H1 (cell line): ENCODE results near the gene RAG2. TPM values are rescaled to one million over a fixed set of nuclear protein-coding genes. Genes with fewer than 3 reads are reported as not detected.

ENCODE experiments used
- CHD1 ChIP-seq: IDR thresholded peaks from 2 replicates; pipeline ENCODE4 v1.6.1; 2012; ENCODE audit warnings: low read depth, low read length, improper control_type of control experiment
- GABPA ChIP-seq: IDR thresholded peaks from 2 replicates; pipeline ENCODE4 v1.6.1; 2011; ENCODE audit warnings: mild to moderate bottlenecking, low read length, moderate library complexity, borderline replicate concordance; ENCODE audit not compliant: insufficient read depth
- POU5F1 ChIP-seq: IDR thresholded peaks from 2 replicates; pipeline ENCODE4 v1.6.1; 2011; ENCODE audit warnings: low read depth, mild to moderate bottlenecking, low read length, moderate library complexity
- SIX5 ChIP-seq: IDR thresholded peaks from 2 replicates; pipeline ENCODE4 v1.6.1; 2011; ENCODE audit warnings: mild to moderate bottlenecking, low read depth, low read length
- polyA plus RNA-seq, 7 experiments: library from polyadenylated mRNA; depleted of rRNA in 3 of 7; stranded (reverse) in 5 of 7; unstranded in 2 of 7; fragments of >200 nt in 5 of 7; fragments of 200-250 nt in 2 of 7; gene quantifications; 1 replicate in 5 of 7; 2 replicates in 1 of 7; 4 replicates in 1 of 7; pipeline versions ENCODE4 v1.2.1 to v1.2.3, GENCODE V29; 2011 to 2013; ENCODE audit warnings: missing spikeins in 2 of 7, mixed read lengths in 2 of 7
- total RNA-seq: library from RNA; stranded (reverse); fragmentation: NEBNext Ultra II Directional; extraction: Animal tissue kit (Norgen Biotek cat#: 25700); gene quantifications from 2 replicates; pipeline ENCODE4 v1.2.1, GENCODE V29; 2021
- TF ChIP-seq, protein P1 (sequence below): IDR thresholded peaks from 2 replicates; pipeline ENCODE4 v1.6.1; 2012; ENCODE audit warnings: inconsistent platforms

The RAG2 gene
- total and polyA plus RNA-seq, 2 of the 8 experiments (the other 6 are each of a cell fraction or from before 2014, with no cell fraction given), result not detected

- no peak for TF ChIP-seq GABPA
- TF ChIP-seq CHD1, result no peak
- TF ChIP-seq SIX5, result no peak
- TF ChIP-seq POU5F1, result no peak
- TF ChIP-seq, protein P1, sequence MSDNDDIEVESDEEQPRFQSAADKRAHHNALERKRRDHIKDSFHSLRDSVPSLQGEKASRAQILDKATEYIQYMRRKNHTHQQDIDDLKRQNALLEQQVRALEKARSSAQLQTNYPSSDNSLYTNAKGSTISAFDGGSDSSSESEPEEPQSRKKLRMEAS, result no peak
Measured at GRCh38 chr11:36565031-36565610, 32.9 kb downstream of the RAG2 start (continued).
